Neuron (in vitro differentiated cells): ENCODE measurements around the gene COA6.

Experiments
- H2AFZ ChIP-seq: one replicate; pipeline ENCODE4 v1.6.1; 2013; ENCODE audit warnings: low read depth, mild to moderate bottlenecking, inconsistent platforms, low read length, moderate library complexity
- H3K27me3 ChIP-seq: one replicate; pipeline ENCODE4 v1.6.1; 2013; ENCODE audit warnings: low read length; ENCODE audit not compliant: insufficient read depth
- H3K36me3 ChIP-seq: one replicate; pipeline ENCODE4 v1.6.1; 2013; ENCODE audit warnings: low read length; ENCODE audit not compliant: insufficient read depth
- H3K4me1 ChIP-seq: one replicate; pipeline ENCODE4 v1.6.1; 2013; ENCODE audit warnings: low read length; ENCODE audit not compliant: insufficient read depth
- H3K4me3 ChIP-seq: 2 replicates; pipeline ENCODE4 v1.5.1; 2013; ENCODE audit warnings: mild to moderate bottlenecking, low read length, moderate library complexity
- H3K9me3 ChIP-seq: one replicate; pipeline ENCODE4 v1.6.1; 2013; ENCODE audit warnings: low read length

The COA6 gene

GRCh38 chr1:234373064-234373958 lies at the start of gene COA6:
Gene COA6 (plus strand): TSS chr1:234373456. CDS start chr1:234373467, 11 bp downstream.
- Histone ChIP-seq H3K36me3 (peaks cover 25% of the 10 kb centered on the region), H3K4me1 (peaks cover 9% of the 10 kb centered on the region), H3K9me3 (no peaks in the 10 kb centered on the region), H3K27me3 (no peaks in the 10 kb centered on the region), H3K4me3 (peak within 1 kb of the TSS; percentile 96), H2AFZ (peak within 1 kb of the TSS; percentile 85)

GRCh38 chr1:234324821-234325220 lies 48.4 kb upstream of the COA6 start:
- no peaks in the 10 kb centered on the region for H3K36me3 ChIP-seq
- H3K9me3 ChIP-seq = no peaks in the 10 kb centered on the region
- no peaks in the 10 kb centered on the region for H3K4me1 ChIP-seq
- no peak overlapping the region for H2AFZ ChIP-seq
- no peak overlapping the region for H3K4me3 ChIP-seq
- peaks cover 5% of the 10 kb centered on the region for H3K27me3 ChIP-seq

GRCh38 chr1:234325878-234326496 lies 47.3 kb upstream of the COA6 start:
- no peaks in the 10 kb centered on the region for H3K9me3 ChIP-seq
- no peaks in the 10 kb centered on the region for H3K36me3 ChIP-seq
- peaks cover 5% of the 10 kb centered on the region for H3K27me3 ChIP-seq
- H2AFZ ChIP-seq = no peak overlapping the region
- H3K4me3 ChIP-seq = no peak overlapping the region
- H3K4me1 ChIP-seq = no peaks in the 10 kb centered on the region

GRCh38 chr1:234326497-234327366 lies 46.5 kb upstream of the COA6 start:
- Histone ChIP-seq H3K4me1 (no peaks in the 10 kb centered on the region), H2AFZ (no peak overlapping the region), H3K27me3 (peaks cover 5% of the 10 kb centered on the region), H3K4me3 (no peak overlapping the region), H3K9me3 (no peaks in the 10 kb centered on the region), H3K36me3 (no peaks in the 10 kb centered on the region)

- Histone ChIP-seq H3K9me3 (no peaks in the 10 kb centered on the region), H2AFZ (no peak overlapping the region), H3K4me3 (no peak overlapping the region), H3K36me3 (no peaks in the 10 kb centered on the region), H3K4me1 (no peaks in the 10 kb centered on the region), H3K27me3 (peaks cover 5% of the 10 kb centered on the region)
Observed at GRCh38 chr1:234327577-234328164, 45.6 kb upstream of the COA6 start.

- peaks cover 2% of the 10 kb centered on the region for H3K27me3 ChIP-seq
- no peak overlapping the region for H3K4me3 ChIP-seq
- no peaks in the 10 kb centered on the region for H3K36me3 ChIP-seq
- no peaks in the 10 kb centered on the region for H3K9me3 ChIP-seq
- H3K4me1 ChIP-seq = no peaks in the 10 kb centered on the region
- H2AFZ ChIP-seq = no peak overlapping the region
Observed at GRCh38 chr1:234330843-234331215, 42.4 kb upstream of the COA6 start.

DNA sequence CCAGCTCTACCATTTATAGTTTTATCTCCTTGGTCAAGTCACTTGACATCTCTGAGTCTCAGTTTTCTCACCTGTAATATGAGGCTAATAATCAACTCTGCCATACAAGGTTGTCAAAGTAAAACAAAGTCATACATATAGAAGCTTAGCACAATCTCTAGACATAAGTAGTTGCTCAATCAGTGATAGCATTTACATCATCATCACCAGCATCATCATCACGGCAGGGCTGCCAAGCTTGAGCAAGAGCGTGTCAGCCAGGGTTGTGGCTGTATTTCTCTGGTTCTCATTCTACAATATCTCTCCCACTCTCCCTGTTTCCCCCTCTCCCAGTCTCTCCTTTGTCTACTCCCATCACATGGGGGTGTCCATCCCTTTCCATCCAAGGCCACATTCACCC lies 41.7 kb upstream of the COA6 start:
- no peaks in the 10 kb centered on the region for H3K36me3 ChIP-seq
- no peak overlapping the region for H2AFZ ChIP-seq
- H3K4me3 ChIP-seq = no peak overlapping the region
- no peaks in the 10 kb centered on the region for H3K9me3 ChIP-seq
- H3K4me1 ChIP-seq = no peaks in the 10 kb centered on the region
- no peaks in the 10 kb centered on the region for H3K27me3 ChIP-seq

DNA sequence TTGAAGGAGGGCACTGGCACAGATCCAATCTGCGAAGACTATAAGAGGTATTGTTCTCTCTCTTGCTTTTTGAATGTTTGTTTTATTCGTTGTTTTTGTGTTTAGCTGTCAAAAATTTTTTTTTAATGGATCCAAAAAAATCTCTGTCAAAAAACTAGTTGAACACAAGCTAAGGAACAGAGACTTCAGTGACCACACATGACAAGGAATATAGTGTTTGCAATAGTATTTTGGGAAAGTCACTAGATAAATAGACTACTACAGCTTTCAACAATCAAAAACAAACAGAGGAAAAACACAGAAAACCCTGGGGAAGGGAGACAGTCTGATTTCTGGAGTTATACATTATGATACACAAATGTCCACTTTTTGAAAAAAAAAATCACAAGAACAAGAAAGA lies 36.9 kb upstream of the COA6 start:
- Histone ChIP-seq H3K36me3 (no peaks in the 10 kb centered on the region), H3K4me1 (no peaks in the 10 kb centered on the region)

DNA sequence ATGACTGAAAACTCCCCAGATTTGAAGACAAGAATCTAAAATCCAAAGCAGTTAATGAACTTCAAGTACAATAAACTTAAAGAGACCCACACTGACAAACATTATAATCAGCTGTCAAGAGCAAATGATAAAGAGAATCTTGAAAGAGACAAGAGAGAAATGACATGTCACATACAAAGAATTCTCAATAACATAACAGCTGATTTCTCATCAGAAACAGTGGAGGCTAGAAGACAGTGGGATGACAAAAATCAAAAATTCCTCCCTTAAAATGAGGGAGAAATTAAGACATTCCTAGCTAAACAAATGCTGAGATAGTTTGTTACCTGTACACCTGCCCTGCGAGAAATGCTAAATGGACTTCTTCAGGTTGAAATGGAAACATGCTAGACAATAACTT lies 36.0 kb upstream of the COA6 start:
- H3K4me1 ChIP-seq = no peaks in the 10 kb centered on the region
- H2AFZ ChIP-seq = no peak overlapping the region
- H3K4me3 ChIP-seq = no peak overlapping the region
- H3K27me3 ChIP-seq = no peaks in the 10 kb centered on the region
- H3K9me3 ChIP-seq = no peaks in the 10 kb centered on the region
- no peaks in the 10 kb centered on the region for H3K36me3 ChIP-seq

More for the DNA sequence above, 36.9 kb upstream of the COA6 start:
- Histone ChIP-seq H3K9me3 (no peaks in the 10 kb centered on the region), H3K27me3 (no peaks in the 10 kb centered on the region), H2AFZ (no peak overlapping the region), H3K4me3 (no peak overlapping the region)

GRCh38 chr1:234340528-234340927 lies 32.7 kb upstream of the COA6 start:
- no peaks in the 10 kb centered on the region for H3K27me3 ChIP-seq
- no peak overlapping the region for H3K4me3 ChIP-seq
- H3K36me3 ChIP-seq = no peaks in the 10 kb centered on the region
- H3K4me1 ChIP-seq = no peaks in the 10 kb centered on the region
- no peak overlapping the region for H2AFZ ChIP-seq
- H3K9me3 ChIP-seq = no peaks in the 10 kb centered on the region

- no peaks in the 10 kb centered on the region for H3K9me3 ChIP-seq
- H3K4me1 ChIP-seq = no peaks in the 10 kb centered on the region
- H3K27me3 ChIP-seq = no peaks in the 10 kb centered on the region
- no peak overlapping the region for H2AFZ ChIP-seq
- H3K4me3 ChIP-seq = no peak overlapping the region
- no peaks in the 10 kb centered on the region for H3K36me3 ChIP-seq
Observed at GRCh38 chr1:234342774-234343173, 30.5 kb upstream of the COA6 start.

DNA sequence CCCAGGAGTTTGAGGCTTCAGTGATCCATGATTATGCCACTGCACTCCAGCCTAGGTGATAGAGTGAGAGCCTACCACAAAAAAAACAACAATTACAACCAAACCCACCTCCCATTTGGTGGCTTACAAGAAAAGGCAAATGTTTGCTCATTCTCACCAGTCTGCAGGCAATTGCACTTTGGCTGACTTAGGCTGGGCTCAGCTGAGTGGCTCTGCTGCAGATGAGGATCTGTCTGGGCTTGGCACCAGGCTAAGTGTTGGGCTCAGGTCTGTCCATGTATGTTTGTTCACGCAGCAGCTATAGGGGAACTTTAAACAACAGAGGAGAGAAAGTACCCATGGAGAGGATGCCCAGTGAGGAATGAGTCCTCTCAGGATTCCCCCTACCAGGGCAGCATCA lies 28.0 kb upstream of the COA6 start:
- Histone ChIP-seq H3K27me3 (peaks cover 3% of the 10 kb centered on the region), H3K36me3 (no peaks in the 10 kb centered on the region), H3K4me1 (no peaks in the 10 kb centered on the region), H3K9me3 (no peaks in the 10 kb centered on the region), H2AFZ (no peak overlapping the region), H3K4me3 (no peak overlapping the region)
